CD4-positive, alpha-beta T cell treated with Interleukin-15 for 1 hour (primary cell): Measurements from ENCODE around the gene ZNF823.
"Not testable (repeated sequence)": the region's sequence is repeated elsewhere in the genome, so short reads cannot be mapped to it uniquely, and the experiment has no call there.

Source experiments
- DNase-seq: peaks from one replicate; pipeline ENCODE4 v3.0.0-alpha.2; 2020

The ZNF823 gene

DNA sequence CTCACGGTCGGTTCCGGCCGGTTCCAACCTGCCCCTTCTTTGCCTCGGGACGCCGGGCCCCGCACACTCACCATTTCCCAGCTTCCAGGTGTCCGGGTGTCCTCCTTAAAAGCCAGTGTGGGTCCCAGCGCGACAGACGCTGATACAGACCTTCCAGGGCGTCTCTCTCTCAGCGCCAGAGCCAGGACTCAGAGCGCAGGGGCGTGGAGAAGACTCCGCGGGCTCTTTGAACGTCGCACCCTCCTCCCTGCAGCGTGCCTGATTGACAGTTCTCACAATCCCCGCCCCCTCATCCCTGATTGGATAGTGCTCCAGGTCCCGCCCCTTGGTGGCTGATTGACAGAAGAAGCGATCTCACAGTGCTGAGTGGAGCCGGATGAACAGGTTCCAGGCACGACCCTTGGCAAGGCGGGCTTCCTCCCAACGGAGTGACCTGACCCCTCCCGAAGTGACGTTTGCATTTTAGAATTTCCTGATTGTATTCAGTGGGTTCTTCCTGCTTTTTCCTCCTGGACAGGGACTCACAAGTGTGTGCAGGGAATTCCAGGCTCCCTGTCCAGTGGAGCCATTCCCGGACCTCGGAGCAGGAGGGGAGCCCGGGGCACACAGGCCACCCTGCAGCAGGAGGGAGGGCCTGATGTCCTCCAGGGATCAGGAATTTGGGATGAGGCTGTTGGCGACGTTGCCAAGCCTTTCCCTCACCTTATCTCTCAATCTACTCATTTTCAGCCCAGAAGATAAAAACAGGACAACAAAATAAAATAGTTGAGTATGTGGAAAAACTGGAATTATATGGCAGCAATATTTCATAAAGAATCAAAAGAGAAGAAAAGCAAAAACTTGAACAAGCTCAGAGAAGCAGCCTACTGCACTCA is at the start of gene ZNF823:
ZNF823 (minus strand) TSS at position 201 of the 875 bp plus-strand sequence; CDS start at position 74, 127 bp downstream.
- DNase-seq: peak; percentile 92

- DNase-seq: no peak
Observed at GRCh38 chr19:11787536-11787935, 48.8 kb upstream of the ZNF823 start.

DNA sequence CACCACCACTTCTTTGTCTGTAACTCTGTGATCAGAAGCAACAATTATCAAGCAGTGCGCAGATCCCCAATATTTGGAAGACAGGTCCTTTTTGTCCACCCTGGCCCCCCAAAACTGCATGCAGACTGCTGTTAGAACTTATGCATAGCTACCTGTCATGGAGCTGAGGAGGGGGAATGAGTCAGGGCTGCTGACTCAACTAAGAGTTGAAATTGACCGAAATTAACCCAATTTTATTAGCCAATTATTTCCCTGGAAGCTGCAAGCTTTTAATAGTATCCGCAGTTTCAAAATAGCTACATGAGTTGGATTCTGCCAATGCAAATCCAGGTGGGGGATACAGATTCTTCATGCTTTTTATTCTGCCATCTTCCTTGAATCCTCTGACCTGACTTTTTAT is 45.6 kb upstream of the ZNF823 start:
- no peak for DNase-seq

GRCh38 chr19:11783767-11784166 is 45.0 kb upstream of the ZNF823 start:
- DNase-seq: no peak

- DNase-seq: no peak
Observed at GRCh38 chr19:11781295-11782057, 42.7 kb upstream of the ZNF823 start.

DNA sequence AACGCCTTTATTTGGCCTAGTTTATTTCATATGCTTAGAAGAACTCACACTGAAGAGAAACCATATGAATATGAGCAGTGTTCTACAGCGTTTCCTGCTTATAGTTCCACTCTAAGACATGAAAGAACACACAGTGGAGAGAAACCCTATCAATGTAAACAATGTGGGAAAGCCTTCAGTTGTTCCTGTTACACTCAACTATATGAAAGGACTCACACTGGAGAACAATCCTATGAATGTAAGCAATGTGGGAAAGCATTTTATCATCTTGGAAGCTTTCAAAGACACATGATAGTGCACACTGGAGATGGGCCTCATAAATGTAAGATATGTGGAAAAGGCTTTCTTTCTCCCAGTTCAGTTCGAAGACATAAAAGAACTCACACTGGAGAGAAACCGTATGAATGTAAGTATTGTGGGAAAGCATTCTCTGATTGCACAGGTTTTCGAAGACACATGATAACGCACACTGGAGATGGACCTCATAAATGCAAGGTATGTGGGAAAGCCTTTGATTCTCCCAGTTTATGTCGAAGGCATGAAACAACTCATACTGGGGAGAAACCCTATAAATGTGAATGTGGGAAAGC is 41.8 kb upstream of the ZNF823 start:
- DNase-seq: no peak

DNA sequence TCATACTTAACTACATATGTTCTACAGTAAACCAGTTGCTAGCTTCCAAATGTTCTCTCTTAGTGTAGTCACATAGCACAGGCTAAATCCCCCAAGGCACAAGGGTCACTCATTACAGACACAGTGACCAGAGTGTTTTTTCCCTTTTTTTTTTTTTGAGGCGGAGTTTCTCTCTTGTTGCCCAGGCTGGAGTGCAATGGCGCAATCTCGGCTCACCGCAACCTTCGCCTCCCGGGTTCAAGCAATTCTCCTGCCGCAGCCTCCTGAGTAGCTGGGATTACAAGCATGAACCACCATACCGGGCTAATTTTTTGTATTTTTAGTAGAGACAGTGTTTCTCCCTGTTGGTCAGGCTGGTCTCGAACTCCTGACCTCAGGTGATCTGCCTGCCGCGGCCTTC is 37.9 kb upstream of the ZNF823 start:
- not testable (repeated sequence) for DNase-seq

DNA sequence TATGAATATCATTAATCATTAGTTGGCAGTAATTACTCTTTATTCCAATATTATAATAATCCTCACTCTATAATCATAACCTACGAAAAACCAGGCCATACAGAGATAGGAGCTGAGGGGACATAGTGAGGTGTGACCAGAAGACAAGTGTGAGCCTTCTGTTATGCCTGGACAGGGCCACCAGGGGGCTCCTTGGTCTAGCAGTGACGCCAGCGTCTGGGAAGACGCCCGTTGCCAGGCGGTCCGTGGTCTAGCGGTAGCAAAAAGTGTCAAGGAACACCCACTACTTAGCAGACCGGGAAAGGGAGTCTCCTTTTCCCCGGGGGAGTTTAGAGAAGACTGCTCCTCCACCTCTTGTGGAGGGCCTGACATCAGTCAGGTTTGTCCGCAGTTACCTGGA is 32.8 kb upstream of the ZNF823 start:
- not testable (repeated sequence) for DNase-seq

DNA sequence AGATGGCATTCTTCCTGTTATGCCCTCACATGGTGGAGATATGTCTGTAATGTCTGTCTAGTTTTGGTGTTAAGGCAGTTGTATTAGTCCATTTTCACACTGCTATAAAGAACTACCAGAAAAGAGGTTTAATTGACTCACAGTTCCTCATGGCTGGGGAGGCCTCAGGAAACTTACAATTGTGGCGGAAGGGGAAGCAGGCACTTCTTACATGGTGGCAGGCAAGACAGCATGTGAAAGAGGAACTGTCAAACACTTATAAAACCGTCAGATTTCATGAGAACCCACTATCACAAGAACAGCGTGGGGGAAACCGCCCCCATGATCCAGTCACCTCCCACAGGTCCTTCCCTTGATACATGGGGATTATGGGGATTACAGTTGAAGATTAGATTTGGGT is 31.2 kb upstream of the ZNF823 start:
- no peak for DNase-seq

GRCh38 chr19:11767633-11768133 is 28.9 kb upstream of the ZNF823 start:
- peak; percentile 18 for DNase-seq

- peak; percentile 92 for DNase-seq
Observed at GRCh38 chr19:11766597-11767591, 28.1 kb upstream of the ZNF823 start, which contains the start of gene ZNF441. TSS of gene ZNF441 (plus strand) at chr19:11767000. CDS start at chr19:11767194, 194 bp downstream.

DNA sequence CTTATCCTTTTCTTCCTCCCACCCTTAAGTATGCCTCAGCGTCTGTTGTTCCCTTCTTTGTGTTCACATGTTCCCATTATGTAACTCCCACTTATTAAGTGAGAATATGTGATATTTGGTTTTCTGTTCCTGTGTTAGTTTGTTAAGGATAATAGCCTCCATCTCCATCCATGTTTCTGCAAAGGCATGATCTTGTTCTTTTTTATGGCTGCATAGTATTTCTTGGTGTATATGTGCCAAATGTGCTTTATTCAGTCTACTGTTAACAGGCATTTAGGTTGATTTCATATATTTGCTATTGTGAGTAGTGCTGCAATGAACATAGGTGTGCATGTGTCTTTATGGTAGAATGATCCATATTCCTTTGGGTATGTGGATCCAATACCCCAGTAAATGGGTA is 24.9 kb upstream of the ZNF823 start:
- no peak for DNase-seq

DNA sequence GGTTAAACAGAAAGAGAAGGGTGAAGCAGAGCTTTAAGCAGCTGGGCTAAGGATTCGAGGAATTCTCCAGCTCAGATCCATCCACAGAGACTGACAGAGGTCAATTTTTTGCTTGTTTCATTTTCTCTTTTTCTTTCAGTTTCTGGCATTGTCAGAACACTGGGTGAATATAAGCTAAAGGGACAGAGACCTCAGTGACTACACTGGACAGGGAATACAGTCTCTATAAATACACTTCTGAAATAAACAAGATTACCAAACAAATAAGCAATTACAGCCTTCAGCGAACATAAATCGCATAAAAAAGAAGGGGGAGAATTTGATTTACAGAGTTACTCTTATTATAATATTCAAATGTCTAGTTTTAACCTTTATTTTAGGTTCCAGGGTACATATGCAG is 24.4 kb upstream of the ZNF823 start:
- no peak for DNase-seq

- no peak for DNase-seq
Observed at GRCh38 chr19:11759805-11760204, 21.1 kb upstream of the ZNF823 start.

- DNase-seq: no peak
Observed at GRCh38 chr19:11756965-11757364, 18.2 kb upstream of the ZNF823 start.

GRCh38 chr19:11754663-11755062 is 15.9 kb upstream of the ZNF823 start:
- DNase-seq: no peak

DNA sequence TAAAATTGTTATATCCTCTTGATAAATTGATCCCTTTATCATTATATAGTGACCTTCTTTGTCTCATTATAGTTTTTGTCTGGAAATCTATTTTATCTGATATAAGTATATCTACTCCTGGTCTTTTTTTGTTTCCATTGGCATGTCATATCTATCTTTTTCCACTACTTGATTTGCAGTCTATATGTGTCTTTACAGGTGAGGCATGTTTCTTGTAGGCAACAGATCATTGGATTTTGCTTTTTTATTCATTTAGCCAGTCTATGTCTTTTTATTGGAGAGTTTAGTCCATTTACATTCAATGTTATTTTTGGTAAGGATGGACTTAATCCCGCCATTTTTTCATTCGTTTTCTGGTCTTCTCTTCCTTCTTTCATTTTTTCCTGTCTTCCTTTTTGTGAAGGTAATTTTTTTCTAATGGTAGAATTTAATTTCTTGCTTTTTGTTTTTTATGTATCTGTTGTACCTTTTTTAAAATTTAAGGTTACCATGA is 13.5 kb upstream of the ZNF823 start:
- DNase-seq: no peak

DNA sequence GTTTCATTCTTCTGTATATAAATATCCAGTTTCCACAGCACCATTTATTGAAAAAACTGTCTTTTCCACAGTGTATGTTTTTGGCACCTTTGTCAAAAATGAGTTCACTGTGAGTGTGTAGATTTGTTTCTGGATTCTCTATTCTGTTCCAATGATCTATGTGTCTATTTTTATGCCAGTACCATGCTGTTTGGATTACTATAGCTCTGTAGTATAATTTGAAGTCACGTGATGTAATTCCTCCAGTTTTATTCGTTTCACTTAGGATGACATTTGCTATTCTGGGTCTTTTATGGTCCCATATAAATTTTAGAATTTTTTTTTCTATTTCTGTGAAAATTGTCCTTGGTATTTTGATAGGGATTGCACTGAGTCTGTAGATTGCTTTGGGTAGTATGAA is 11.0 kb upstream of the ZNF823 start:
- no peak for DNase-seq

DNA sequence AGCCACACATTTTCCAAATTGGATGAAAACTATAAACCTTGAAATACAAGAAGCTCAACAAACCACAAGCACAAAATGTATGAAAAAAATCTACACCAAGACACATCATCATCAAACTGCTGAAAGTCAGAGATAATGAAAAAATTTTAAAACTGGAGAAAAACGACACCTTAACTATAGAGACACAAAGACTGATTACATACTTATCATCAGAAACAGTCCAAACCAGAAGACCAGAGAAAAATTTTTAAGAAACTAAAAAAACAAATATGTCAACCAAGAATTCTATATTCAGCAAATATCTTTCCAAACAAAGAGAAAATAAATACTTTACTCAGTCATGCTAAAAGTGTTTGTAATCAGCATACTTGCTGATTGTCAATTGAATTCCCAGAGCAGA is 8.5 kb upstream of the ZNF823 start:
- no peak for DNase-seq

DNA sequence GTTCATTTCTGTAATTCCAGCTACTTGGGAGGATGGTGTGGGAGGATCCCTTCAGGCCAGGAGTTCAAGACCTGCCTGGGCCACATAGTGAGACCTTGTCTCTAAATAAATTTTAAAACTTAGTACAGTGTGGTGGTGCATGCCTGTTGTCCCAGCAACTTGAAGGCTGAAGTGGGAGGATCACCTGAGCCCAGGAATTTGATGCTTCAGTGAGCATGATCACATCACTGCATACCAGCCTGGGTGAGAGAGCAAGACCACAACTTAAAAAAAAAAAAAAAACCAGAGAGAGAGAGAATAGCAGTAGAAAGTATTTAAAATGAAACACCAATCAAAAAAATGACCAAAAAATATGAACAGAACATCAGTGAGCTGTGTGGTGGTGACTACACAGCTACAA is 7.1 kb upstream of the ZNF823 start:
- no peak for DNase-seq

GRCh38 chr19:11737964-11738745 is 591 bp downstream of the ZNF823 start:
- DNase-seq: peak; percentile 37
